HG02759 (cell line): ENCODE results near the gene RNF144A.

ENCODE experiments used
- ATAC-seq: cut with Tn5 transposase; IDR thresholded peaks from one replicate; pipeline ENCODE4 v1.9.1; 2021; ENCODE audit warnings: mild to moderate bottlenecking, moderate library complexity; ENCODE audit not compliant: unreplicated experiment

RNF144A gene

DNA sequence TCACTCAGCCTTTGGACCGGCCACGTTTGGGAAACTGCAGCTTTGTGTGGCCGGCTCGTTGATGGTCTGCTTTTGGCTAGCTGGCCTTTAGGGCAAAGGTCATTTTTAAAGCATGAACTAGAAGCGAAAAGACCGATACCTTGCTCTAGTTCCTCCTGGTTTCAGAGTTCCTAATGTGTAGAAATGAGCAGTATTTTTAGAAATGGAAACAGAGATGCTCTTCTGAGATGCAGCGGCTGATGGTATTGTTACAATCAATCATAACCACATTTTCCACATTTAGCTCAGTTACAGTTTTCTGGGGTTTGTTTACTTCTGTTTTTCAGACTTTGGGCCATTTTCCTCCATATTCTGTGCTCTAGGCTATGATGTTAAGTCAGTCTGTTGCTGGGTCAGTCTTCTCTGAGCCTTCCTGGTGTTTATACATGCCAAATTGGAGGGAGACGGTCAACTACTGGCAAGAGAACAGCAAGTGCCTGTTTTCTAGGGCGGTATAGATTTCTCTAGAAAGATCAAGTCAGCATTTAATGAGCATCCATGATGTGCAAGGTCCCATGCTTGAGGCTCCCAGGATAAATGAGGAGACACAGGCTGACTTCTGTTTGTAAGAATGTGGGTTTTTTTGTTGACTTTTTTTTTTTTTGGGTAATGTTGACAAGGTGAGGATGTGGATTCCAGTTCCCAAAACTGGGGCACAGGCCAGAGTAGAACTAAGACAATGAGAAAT lies 28.0 kb downstream of the RNF144A start:
- ATAC-seq, result peak; percentile 89

DNA sequence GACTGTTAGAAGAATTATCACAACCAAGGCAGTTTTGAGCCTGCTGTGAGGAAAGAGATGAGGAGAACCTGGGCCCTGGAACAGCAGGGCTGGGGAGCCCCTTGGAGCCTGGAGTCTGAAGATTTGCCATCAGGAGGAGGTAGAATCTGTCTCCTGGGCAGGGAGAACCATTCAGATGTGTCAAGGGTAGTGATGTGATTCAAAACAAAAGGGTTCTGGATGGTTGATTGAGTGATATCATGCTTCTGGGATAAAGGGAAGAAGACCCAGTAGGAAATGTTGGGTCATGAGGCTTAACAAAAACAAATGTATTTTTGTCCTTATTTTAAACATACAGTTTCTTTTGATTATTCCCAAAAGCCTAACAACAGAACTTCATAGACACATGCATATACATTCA lies 28.6 kb downstream of the RNF144A start:
- ATAC-seq, result peak; percentile 6

DNA sequence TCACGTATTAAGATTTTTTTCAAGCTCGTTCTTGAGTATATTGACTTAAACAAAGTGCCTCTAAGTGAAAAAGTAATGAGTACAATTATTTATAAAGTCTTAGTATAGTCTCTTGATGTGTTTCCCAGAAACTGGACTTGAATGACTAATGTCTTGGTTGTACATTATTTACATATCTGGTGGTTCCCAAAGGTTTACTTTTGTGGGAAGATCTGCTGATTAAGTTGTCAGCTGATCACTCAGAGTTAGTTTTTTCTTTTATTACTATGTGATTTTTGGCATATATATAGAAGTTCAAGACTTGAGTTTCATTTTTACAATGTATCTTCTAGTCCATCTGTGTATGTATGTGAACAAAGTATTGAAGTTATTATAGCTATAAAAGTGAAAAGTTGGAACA lies 29.5 kb downstream of the RNF144A start:
- ATAC-seq, result no peak

DNA sequence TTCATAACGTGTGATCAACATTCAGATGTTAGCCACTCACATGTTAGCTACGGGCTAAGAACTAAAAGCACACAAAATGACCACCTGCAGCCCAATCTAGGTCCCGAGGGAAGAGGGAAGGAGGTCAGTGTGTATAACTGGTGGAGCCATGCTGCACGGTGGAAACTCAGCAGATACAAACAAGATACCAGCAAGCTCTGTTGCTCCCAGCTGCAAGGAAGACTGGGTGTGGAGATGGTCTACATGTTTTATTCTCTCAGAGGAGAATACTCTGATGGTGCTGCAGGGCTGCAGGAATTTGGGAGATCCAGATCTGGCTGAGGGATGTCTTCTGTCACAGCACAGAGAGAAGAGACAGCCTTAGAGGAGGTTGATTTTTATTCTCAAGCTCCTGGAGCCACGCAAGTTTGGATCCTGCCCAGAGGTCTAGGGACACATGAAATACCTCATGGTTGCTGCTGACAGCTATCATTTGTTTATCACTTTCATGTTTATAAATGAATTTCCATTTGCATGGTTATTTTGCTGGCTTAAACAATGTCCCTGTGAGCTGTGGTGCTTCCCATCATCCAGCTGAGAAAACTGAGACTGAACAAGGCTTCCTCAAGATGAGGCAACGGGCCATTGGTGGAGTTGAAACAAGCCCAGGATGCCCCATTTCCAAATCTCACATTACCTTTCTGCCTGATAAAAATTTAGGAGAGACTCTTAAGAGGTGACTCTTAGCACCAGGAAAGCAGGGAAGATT lies 30.9 kb downstream of the RNF144A start:
- no peak for ATAC-seq

DNA sequence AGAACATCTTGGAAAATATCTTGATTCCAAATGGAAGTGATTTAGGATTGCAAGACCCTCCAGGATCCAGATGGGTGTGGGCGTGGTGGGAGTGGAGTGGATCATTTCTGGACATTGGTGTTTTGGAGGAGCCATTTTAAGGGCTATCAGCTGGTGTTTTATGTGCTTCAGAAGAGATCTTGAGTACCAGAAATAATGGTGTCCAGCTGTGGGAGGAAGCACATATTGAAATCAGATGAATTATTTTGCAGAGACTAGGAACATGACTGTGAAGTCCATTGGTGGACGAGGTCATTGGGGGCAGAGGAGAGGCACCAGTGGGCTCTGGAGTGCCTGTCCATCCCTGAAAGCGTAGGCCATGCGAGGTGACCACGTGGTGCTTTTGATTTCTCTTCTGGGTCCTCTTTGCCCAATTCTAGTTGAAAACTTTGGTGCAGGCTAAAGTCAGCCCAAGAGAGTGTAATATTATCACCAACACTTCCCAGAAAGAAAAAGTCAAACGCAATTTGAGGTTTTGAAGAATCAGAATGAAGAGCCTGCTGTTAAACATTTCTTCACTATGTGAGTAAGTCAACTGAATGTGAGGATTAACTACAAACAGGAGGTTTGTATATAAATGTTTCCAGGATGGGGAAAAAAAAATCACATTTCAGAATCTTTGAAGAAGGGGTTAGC lies 31.6 kb downstream of the RNF144A start:
- ATAC-seq, result no peak

DNA sequence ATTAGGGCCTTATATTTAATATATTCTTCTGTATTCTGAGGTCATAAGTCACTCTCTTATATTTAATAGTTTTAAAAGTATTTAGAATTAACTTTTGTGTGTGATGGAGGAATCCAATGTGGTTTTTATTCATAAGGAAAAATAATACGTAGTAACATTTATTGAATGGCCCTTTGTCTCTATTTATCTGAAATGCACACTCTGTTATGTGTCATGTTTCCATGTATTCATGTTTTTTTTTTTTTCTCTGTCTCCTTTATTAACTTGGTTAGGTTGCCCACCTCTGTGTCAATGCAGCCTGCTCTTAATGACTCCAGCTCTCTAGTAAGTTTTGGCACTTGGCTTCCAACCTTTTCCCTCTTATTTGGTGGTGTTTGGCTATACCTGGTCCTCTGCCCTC lies 33.8 kb downstream of the RNF144A start:
- ATAC-seq, result no peak

DNA sequence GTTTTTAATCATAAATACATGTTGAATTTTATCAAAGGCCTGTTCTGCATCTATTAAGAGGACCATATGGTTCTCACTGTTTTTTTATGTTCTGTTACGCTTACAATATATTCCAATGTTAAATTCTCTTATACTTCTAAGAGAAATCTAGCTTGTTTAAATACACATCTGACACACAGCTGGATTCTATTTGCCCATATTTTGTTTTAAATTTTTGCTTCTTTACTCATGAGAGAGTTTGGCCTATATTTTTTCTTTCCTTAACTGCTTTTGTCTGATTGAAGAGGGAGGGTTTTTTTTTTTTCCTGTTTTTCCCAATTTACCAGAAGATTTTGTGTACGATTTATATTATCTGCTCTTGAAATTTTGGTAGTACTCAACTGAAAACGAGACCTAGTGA lies 34.9 kb downstream of the RNF144A start:
- no peak for ATAC-seq

DNA sequence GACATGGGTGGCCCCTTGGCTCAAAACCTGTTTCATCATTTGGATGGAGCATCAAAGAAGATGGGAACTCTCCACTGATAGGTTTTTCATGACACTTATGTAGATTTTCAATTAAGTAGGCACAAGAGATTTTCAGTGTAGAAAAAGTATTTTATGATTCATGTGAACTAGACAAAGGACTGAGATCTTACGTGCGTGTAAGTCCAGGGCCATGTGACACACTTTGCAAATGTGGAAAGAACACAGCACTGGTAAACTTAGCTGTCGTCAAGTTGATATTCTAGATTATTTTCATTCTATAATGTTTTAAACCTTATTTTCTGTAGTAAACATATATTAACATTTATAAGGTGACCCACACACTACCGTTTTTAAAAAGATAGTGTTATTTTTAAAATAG lies 37.4 kb downstream of the RNF144A start:
- ATAC-seq, result no peak

DNA sequence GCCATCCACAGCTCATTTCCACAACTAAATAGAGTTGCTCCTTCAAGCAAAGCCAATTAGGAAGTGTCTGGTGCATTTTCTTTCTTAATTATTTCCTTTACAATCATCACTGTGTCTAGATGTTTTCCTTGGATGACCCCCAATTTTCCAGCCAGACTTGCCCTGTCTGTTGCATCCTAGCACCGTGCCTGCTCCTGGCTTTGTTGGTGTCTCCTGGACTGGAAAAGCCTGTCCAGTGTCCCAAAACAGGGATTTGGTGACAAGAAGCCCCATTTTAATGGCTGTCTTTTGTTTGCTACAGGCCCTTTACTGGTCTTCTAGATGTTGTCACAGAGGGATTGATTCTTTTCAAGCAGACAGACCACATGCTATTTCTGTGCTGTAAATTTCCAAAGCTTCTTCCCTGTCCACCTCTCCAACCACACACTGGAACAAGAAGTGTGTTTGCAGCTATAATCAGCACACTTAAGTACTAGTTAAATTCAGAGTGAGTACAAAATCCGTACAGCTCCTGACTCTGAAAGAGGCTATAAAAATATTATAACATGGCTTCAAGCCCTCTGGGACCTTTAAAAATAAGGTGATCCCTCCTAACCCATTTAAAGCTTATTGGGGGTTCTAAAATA lies 38.4 kb downstream of the RNF144A start:
- ATAC-seq, result no peak

DNA sequence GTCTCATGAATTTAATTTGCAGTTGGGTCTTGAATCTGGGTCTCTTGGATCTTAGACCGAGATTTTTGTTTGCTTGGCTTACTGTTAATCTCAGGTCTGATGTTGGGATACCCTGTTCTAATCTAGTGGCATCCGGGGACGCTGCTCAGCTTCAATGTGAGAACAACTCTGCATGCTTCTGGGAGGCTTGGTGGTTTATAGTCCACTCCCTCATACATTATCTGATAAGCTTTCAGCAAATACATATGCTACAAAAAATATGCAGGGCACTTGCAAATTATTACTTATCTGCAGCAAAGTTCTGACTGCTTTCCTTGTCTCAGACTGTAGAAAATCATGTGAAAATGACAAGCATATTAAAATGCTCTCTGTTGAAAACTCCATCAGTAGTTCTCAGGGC lies 39.4 kb downstream of the RNF144A start:
- no peak for ATAC-seq

DNA sequence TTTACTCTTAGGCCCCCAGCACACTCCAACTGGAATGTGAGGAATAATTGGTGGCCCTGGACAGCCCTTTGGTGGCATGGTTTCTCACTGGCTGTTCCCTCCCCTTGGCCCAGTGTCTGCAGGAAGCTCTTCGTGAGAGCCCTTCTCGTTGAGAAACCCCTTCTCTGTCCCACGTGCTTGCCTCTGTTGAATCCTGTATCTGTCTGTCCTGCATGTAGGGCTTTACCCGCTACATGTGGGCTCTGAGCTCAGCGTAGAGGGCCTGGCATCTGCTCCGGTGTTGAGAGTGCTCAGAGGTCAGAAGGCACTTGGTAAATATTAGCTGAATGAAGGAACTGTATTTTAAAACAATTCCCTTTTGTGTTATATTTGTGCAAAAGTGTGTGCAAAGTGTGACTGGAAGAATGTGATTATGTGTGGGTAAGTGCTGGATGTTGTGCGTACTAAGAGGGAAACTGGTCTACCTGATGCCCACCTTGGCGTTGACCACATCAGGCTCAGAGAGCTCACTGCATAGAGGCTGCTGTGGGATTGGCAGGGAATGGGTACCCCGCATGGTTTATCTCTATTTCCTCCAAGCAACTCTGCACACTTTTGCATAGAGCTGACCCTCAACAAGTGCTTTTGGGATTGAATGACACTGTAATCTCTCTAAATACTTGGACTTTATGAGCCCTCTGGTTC lies 40.0 kb downstream of the RNF144A start:
- ATAC-seq, result no peak

DNA sequence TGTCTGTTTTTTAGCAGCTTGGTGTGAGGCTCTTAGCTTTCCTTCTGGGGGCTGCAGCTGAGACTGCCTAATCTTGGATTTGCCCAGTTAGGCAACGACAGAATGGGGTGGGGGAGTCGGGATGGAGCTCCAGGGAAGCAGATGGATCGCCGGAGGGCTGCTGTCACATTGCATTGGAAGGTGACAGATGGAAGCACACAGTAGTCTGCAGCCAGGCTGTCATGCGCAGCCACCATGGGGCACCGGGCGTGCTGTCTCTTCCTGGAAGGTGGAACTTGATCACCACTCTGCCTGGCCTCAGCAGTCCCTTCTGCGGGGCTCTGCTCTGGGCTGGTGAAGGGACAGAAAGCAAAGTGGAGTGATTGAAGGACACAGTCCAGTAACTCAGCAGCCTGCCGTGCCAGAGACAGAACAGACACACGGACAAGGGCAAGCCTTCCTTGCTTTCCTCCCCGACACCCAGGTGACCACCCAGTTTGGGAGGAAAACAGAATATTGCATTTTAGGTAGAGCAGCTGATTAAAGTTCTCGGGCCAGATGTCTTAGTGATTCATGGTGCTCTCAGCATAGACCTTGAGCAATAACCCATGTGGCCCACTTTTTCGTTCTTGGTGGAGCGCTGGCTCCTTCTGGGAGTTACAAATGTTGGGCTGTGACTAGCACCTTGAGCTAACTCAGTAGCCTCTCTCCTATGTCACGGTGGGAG lies 40.9 kb downstream of the RNF144A start:
- no peak for ATAC-seq

DNA sequence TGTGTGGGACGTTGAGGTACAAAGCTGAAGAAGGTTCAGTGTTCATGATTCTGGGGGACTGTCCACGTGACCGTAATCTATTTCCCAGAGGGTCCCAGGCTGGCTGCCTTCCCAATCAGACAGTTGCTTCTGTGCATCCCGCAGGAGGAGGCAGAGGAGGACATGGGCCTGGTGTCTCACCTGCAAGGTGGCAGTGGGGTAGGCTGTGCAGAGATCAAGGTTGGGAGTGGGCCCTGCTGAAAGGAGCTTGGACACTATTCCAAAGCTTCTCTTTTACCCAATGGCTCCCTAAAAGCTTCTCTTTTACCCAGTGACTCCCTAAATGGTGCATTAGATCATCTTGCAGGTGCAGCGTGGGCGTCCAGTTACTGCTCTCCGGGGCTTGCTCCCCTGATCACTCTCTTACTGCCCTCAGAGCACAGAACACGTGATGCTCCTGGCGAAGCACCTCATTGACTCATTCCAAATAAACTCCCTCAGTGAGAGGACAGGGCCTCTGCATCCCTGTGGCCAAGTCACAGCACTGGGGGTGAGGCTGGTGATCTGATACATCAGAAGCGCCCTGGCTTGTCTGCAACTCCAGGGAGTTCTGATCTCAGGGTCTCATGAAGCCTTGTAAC lies 41.5 kb downstream of the RNF144A start:
- ATAC-seq, result no peak

DNA sequence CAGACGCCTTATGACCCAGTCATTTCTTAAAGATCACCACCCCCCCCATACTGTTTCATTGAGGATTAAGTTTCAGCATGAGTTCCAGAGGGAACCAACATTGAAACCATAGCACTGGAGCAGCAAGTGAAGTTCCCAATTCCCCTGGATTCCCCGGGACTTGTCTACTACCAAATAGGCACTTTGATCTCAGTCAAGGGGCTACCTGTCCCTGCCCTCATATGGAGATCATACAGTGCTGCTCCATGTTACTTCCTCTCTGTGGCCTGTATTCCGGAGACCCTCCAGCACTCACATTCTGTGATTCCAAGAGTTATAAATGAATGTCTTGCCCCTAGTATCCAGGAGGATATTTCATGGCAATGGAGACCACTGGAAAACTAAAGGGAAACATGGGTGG lies 42.5 kb downstream of the RNF144A start:
- ATAC-seq, result no peak

DNA sequence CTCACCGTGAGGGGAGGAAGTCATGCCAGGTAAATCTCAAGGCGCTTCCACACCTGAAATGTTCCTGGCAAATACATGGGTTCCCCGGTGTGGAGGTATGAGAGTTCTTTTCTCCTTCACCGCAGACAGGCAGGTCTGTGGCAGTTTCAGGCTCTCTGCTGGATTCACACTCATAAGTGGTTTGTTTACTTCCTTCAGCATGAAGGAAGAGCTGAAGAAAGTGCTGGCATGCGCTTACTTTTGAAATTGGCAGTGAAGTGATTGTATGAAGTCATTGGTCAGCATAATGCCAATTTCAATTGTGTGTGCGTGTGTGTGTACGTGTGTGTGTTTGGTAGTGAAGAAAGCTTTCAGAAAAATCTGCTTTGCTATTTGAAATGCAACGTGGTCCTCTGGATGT lies 43.4 kb downstream of the RNF144A start:
- no peak for ATAC-seq

DNA sequence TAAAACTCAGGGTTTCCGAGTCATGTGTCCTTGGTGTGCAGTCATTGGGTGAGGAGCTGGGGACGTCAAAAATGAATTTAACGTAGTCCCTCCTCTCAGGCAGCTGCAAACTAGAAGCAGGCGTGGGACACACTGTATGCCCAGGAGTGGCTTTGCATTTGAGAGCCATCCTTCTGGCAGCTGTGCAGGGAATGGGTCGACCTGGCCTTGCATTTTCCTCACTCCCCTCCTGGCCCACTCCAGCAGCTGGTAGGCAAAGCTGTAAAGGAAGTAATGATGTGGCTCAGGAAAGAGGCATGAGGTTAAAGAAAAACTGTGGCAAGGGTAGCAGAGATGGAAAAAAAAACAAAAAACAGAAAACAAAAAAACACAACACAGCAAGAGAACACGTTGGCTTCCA lies 46.5 kb downstream of the RNF144A start:
- ATAC-seq, result no peak

DNA sequence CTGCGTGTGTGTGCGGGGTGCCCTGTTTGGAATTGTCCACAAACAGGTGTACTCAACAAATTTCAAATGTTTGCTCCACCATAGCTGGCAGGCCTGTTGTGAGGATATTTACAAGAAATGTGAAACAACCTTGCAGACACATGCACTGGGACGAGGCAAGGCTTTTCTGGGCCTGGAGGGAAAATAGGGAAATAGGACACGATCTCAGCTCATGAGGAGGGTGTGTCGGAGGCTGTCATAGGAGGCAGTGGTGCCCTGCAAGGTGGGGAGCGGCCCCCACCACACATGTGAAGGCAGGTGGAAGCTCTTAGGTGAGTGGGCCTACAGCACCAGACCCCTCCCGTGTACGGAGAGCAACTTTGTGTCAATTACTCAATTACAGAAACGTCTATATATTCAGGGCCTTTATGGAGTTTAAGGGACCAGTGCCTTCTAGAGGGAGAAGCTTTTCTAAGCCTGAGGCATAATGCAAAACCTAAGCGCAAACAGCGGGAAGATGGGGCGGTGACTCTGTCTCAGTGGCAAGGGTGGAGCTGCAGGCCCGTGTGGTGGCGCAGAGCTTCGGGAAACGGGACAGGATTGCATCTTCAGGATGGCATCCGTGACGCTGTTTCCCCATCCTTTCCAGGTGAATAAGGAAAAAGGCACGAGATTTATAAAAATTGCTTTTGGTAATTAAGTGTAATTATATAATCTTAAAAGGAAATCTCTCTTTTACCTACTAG lies 48.0 kb downstream of the RNF144A start:
- no peak for ATAC-seq

DNA sequence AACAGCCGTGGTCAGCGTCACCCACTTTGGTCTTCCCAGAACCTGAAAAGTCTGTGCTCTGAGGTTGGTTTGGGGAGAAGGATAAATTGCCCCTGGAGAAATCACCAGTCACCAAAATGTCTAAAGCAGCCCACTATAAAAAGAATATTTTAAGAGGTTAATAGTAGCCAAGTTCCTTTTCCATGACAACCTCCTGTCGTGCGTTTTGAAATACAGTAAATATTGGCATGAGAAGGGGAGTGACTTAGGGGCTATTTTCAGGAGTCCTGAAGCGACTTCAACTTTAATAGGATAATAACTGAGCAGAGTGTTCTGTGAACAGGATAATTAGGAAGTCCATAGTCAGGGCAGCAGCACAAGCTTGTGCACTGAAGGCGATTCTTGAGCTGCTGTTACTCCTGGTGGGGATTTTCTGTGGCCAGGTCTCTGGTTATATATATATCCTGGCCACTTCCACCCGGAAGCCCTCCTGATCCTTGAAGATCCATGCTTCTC lies 49.3 kb downstream of the RNF144A start:
- no peak for ATAC-seq

DNA sequence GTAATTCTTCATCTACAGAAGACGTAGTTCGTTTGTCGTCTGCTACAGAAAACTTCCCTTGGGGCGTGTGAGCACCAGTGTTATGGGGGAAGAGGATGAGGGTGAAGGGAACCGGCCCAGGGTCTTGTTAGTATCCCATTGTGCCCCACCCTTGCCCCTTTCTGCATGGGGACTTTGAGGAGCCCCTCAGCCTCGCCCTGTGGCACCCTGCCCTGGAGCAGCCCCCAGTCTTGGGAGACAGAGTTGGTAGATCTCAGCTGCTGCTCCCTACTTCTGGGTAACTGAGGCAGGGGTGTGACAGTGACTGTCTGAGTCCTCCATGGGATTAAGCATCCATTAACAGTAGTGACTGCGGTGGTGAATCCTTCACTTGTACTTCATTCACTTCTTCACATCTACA lies 50.1 kb downstream of the RNF144A start:
- ATAC-seq, result no peak
